HCT116 (cell line): ENCODE measurements around the gene TTLL11. TPM values are rescaled to one million over a fixed set of nuclear protein-coding genes. Genes with fewer than 3 reads are reported as not detected.

Source experiments
- ATAC-seq: fragments of 200-7000 bp; cut with Tn5 transposase; 2 replicates; pipeline ENCODE4 v1.9.1; 2020; ENCODE audit warnings: mild to moderate bottlenecking, moderate library complexity
- BruUV-seq: library from RNA; stranded (reverse); fragments of 400-500 nt; replicated peaks from 2 replicates; lab custom pipeline; 2021; lab: Mats Ljungman, UMichigan
- CTCF ChIA-PET: fragments of 300-600 bp; sonication (Branson Sonifier 250); formaldehyde crosslinking; loops from one replicate; lab custom pipeline; 2021; ENCODE audit warnings: antibody characterized with exemption; lab: Charles Lee
- POLR2A ChIA-PET: fragments of 300-600, 350-600 bp; sonication (Branson Sonifier 250); formaldehyde crosslinking; loops from one replicate; lab custom pipeline; 2021; ENCODE audit warnings: antibody characterized with exemption; lab: Charles Lee
- RAD21 ChIA-PET, 2 experiments: fragments of 300-600 bp; sonication (Branson Sonifier 250); formaldehyde crosslinking; loops; one replicate each; lab custom pipeline; 2023; ENCODE audit warnings: low total read pairs in 2 of 2; ENCODE audit not compliant: uncharacterized antibody in 2 of 2, unreplicated experiment in 2 of 2, low non-redundant PET in 1 of 2; lab: Charles Lee
- DNase-seq: peaks from one replicate; pipeline ENCODE4 v3.0.0-alpha.2; 2010; ENCODE audit warnings: low read depth, low spot score
- H2AFZ ChIP-seq: fragments of 200-600 bp; shearing (Covaris generic), sonication (generic); 2 replicates; pipeline ENCODE4 v1.6.1; 2017; ENCODE audit warnings: low read depth, mixed run types, mixed read lengths, antibody characterized with exemption, low read length; ENCODE audit not compliant: poor library complexity, severe bottlenecking
- H3K27ac ChIP-seq: 2 replicates; pipeline ENCODE4 v1.5.1; 2012; ENCODE audit warnings: low read depth, low read length
- H3K27me3 ChIP-seq: fragments of 200-600 bp; sonication (generic); 2 replicates; pipeline ENCODE4 v1.6.1; 2016; ENCODE audit warnings: mixed run types, low read length, mixed read lengths; ENCODE audit not compliant: insufficient read depth
- H3K36me3 ChIP-seq, 2 experiments: fragments of 200-500 bp in 1 of 2; fragments of 200-600 bp in 1 of 2; sonication (Bioruptor generic) in 1 of 2; sonication (generic) in 1 of 2; 2 replicates each; pipeline versions ENCODE4 v1.5.1 to v1.6.1; 2014 to 2016; ENCODE audit warnings: low read length in 2 of 2, inconsistent platforms in 1 of 2, mixed read lengths in 1 of 2, mixed run types in 1 of 2; ENCODE audit not compliant: insufficient read depth in 2 of 2, control insufficient read depth in 1 of 2
- H3K4me1 ChIP-seq, 2 experiments: fragments of 200-600 bp in 1 of 2; sonication (generic) in 1 of 2; 2 replicates each; pipeline versions ENCODE4 v1.5.1 to v1.6.1; 2012 to 2017; ENCODE audit warnings: low read length in 2 of 2, inconsistent platforms in 1 of 2, mild to moderate bottlenecking in 1 of 2, mixed read lengths in 1 of 2, mixed run types in 1 of 2, moderate library complexity in 1 of 2; ENCODE audit not compliant: insufficient read depth in 2 of 2, control insufficient read depth in 1 of 2
- H3K4me2 ChIP-seq: fragments of 200-600 bp; sonication (generic); 2 replicates; pipeline ENCODE4 v1.6.1; 2017; ENCODE audit warnings: mixed run types, low read length, mixed read lengths
- H3K4me3 ChIP-seq, 2 experiments: fragments of 200-600 bp in 1 of 2; sonication (generic) in 1 of 2; replicated peaks in 1 of 2; 2 replicates each; pipeline ENCODE4 v1.5.1; 2011 to 2016; ENCODE audit warnings: low read length in 2 of 2, control low read depth in 1 of 2, low read depth in 1 of 2, mild to moderate bottlenecking in 1 of 2, mixed read lengths in 1 of 2, mixed run types in 1 of 2
- H3K79me2 ChIP-seq: fragments of 200-600 bp; sonication (generic); 2 replicates; pipeline ENCODE4 v1.6.1; 2017; ENCODE audit warnings: mild to moderate bottlenecking, mixed run types, low read length, moderate library complexity, mixed read lengths; ENCODE audit not compliant: insufficient read depth
- H3K9ac ChIP-seq: fragments of 200-600 bp; sonication (generic); 2 replicates; pipeline ENCODE4 v1.6.1; 2016; ENCODE audit warnings: low read length, mixed read lengths
- H3K9me2 ChIP-seq: fragments of 200-600 bp; sonication (generic), shearing (Covaris generic); 2 replicates; pipeline ENCODE4 v1.6.1; 2017; ENCODE audit warnings: mixed run types, mild to moderate bottlenecking, moderate library complexity; ENCODE audit not compliant: insufficient read depth
- H3K9me3 ChIP-seq, 2 experiments: fragments of 200-500 bp in 1 of 2; fragments of 200-600 bp in 1 of 2; sonication (Bioruptor generic) in 1 of 2; sonication (generic) in 1 of 2; 2 replicates each; pipeline ENCODE4 v1.6.1; 2014 to 2017; ENCODE audit warnings: low read length in 2 of 2, mixed read lengths in 2 of 2, inconsistent platforms in 1 of 2, low read depth in 1 of 2, mild to moderate bottlenecking in 1 of 2, mixed run types in 1 of 2, moderate library complexity in 1 of 2; ENCODE audit not compliant: control insufficient read depth in 1 of 2, insufficient read depth in 1 of 2
- H4K20me1 ChIP-seq: fragments of 200-600 bp; sonication (generic), shearing (Covaris generic); 2 replicates; pipeline ENCODE4 v1.6.1; 2017; ENCODE audit warnings: mixed run types, mild to moderate bottlenecking, moderate library complexity; ENCODE audit not compliant: insufficient read depth
- CEBPB ChIP-seq: IDR thresholded peaks from 2 replicates; pipeline ENCODE4 v1.6.1; 2012; ENCODE audit warnings: low read depth
- EGR1 ChIP-seq: IDR thresholded peaks from 2 replicates; pipeline ENCODE4 v1.6.1; 2012; ENCODE audit warnings: low read depth
- EZH2 ChIP-seq: fragments of 200-600 bp; sonication (generic); IDR thresholded peaks from 2 replicates; pipeline ENCODE4 v1.6.1; 2017; ENCODE audit warnings: antibody characterized with exemption, mixed run types
- JUND ChIP-seq: IDR thresholded peaks from 2 replicates; pipeline ENCODE4 v1.6.1; 2012
- POLR2AphosphoS5 ChIP-seq: IDR thresholded peaks from 2 replicates; pipeline ENCODE4 v1.6.1; 2011; ENCODE audit warnings: mild to moderate bottlenecking, low read depth, low read length, moderate library complexity
- RAD21 ChIP-seq: IDR thresholded peaks from 2 replicates; pipeline ENCODE4 v1.6.1; 2012; ENCODE audit warnings: low read depth, mild to moderate bottlenecking
- SRF ChIP-seq: IDR thresholded peaks from 2 replicates; pipeline ENCODE4 v1.6.1; 2012; ENCODE audit warnings: low read depth
- TCF7L2 ChIP-seq: IDR thresholded peaks from 2 replicates; pipeline ENCODE4 v1.7.0; 2011; ENCODE audit warnings: borderline replicate concordance, inconsistent platforms; ENCODE audit not compliant: insufficient read depth, insufficient read length; ENCODE audit errors: extremely low read depth
- YY1 ChIP-seq: IDR thresholded peaks from 2 replicates; pipeline ENCODE4 v1.6.1; 2011; ENCODE audit warnings: low read length, low read depth, moderate library complexity, mild to moderate bottlenecking; ENCODE audit not compliant: insufficient replicate concordance; ENCODE audit errors: extremely low read depth
- ZFX ChIP-seq: fragments of 450-650 bp; IDR thresholded peaks from 2 replicates; pipeline ENCODE4 v1.6.1; 2017
- intact Hi-C: fragments of 100-400 bp; cut with micrococcal nuclease; formaldehyde crosslinking; loops from 2 replicates; pipeline ENCODE4 v1.10.0; 2022
- total RNA-seq: library from RNA; stranded (reverse); gene quantifications from one replicate; pipeline ENCODE4 v1.2.1, GENCODE V29; 2021; ENCODE audit not compliant: unreplicated experiment
- TF ChIP-seq, protein P1 (sequence below): IDR thresholded peaks from 2 replicates; pipeline ENCODE4 v1.6.1; 2012
- TF ChIP-seq, protein P2 (sequence below), 3 experiments: fragments of 200-600 bp in 1 of 3; sonication (generic) in 1 of 3; IDR thresholded peaks in 2 of 3; conservative IDR thresholded peaks in 1 of 3; 2 replicates each; pipeline ENCODE4 v1.5.1; 2012 to 2017; ENCODE audit warnings: low read depth in 2 of 3, low read length in 2 of 3, antibody characterized with exemption in 1 of 3, borderline replicate concordance in 1 of 3, control low read depth in 1 of 3, mild to moderate bottlenecking in 1 of 3, mixed read lengths in 1 of 3, mixed run types in 1 of 3, moderate library complexity in 1 of 3; ENCODE audit not compliant: insufficient read depth in 1 of 3

TTLL11 gene
- total RNA-seq, 1 experiment from 2014 or later = 2.2 TPM

DNA sequence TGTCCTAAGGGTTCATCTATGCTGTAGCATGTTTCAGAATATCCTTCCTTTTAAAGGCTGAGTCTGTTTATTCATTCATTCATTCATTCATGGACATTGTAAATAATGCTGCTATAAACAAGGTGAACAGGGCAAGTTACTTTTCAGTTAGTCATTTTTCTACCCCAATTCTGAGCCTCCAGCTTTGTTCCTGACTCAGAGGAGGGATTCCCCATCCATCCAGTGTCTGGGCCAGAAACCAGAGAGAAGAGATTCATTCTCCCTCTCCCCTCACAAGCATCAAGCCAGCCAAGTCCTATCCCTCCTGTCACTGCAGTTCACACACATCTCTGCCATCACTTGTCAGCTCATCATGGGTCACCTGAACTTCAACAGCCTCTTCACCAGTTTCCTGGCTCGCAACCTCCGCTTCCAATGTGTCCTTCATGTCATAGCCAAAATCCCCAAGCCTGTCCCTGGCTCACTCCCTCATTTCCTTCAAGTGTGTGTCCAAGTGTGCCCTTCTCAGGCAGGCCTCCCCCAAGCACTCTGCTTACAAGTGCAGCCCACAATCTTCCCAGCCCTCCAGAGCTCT, 203.0 kb downstream of the TTLL11 start:
- ChIA-PET CTCF (no interaction called here), POLR2A (no interaction called here), RAD21 (no interaction called here)
- no peaks in the 10 kb centered on the region for H3K27me3 ChIP-seq
- no peaks in the 10 kb centered on the region for H3K36me3 ChIP-seq
- BruUV-seq = no TSS peak
- DNase-seq (no peak), ATAC-seq (no peak)
- no peak overlapping the region for H3K27ac ChIP-seq
- TF ChIP-seq ZFX (no peak), RAD21 (no peak), EZH2 (no peak), TCF7L2 (no peak), SRF (no peak), JUND (no peak)
- TF ChIP-seq, protein P1, sequence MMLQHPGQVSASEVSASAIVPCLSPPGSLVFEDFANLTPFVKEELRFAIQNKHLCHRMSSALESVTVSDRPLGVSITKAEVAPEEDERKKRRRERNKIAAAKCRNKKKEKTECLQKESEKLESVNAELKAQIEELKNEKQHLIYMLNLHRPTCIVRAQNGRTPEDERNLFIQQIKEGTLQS = no peak
- H3K4me1 ChIP-seq = peaks cover 0 to 12% of the 10 kb centered on the region in 2 experiments; a peak in 2 of 4 replicates
- no peak overlapping the region for H3K4me2 ChIP-seq
- intact Hi-C loops = no loop called here
- H2AFZ ChIP-seq = no peak overlapping the region
- H3K79me2 ChIP-seq = no peaks in the 10 kb centered on the region
- H4K20me1 ChIP-seq = no peaks in the 10 kb centered on the region
- no peaks in the 10 kb centered on the region for H3K9me3 ChIP-seq
- H3K9me2 ChIP-seq = no peaks in the 10 kb centered on the region
- no peak overlapping the region for H3K9ac ChIP-seq
- H3K4me3 ChIP-seq = no peak overlapping the region

DNA sequence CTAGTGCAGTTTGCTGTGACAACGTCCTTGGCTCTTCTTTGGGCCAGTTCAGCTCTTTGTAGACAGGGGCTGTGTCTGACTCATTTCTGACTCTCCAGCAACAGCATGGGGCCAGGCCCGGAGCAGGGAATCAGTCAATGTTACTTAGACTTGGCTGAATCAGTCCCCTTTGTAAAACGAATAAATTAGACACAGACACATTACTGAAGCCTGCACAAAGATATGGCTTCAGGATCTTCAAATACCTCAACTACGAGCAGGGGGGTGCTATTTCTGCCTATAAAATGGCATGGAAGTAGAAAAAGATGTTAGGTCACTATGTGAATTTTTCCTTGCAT, 204.7 kb downstream of the TTLL11 start:
- TF ChIP-seq CEBPB (no peak), YY1 (no peak), POLR2AphosphoS5 (no peak), ZFX (no peak), EGR1 (no peak)
- TF ChIP-seq, protein P2, sequence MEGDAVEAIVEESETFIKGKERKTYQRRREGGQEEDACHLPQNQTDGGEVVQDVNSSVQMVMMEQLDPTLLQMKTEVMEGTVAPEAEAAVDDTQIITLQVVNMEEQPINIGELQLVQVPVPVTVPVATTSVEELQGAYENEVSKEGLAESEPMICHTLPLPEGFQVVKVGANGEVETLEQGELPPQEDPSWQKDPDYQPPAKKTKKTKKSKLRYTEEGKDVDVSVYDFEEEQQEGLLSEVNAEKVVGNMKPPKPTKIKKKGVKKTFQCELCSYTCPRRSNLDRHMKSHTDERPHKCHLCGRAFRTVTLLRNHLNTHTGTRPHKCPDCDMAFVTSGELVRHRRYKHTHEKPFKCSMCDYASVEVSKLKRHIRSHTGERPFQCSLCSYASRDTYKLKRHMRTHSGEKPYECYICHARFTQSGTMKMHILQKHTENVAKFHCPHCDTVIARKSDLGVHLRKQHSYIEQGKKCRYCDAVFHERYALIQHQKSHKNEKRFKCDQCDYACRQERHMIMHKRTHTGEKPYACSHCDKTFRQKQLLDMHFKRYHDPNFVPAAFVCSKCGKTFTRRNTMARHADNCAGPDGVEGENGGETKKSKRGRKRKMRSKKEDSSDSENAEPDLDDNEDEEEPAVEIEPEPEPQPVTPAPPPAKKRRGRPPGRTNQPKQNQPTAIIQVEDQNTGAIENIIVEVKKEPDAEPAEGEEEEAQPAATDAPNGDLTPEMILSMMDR (IDR thresholded peaks at IDR 0.05 in 2 of 3, conservative IDR thresholded peaks at IDR 0.05 in 1 of 3; ENCODE audit: borderline replicate concordance in 1 of 3, insufficient read depth in 1 of 3, low read depth in 2 of 3, low read length in 2 of 3) = no peak
- TF ChIP-seq, protein P1 = no peak
- Histone ChIP-seq H3K36me3 (no peaks in the 10 kb centered on the region), H3K27me3 (no peaks in the 10 kb centered on the region), H3K79me2 (no peaks in the 10 kb centered on the region), H3K27ac (no peak overlapping the region), H3K9me2 (no peaks in the 10 kb centered on the region), H2AFZ (no peak overlapping the region), H3K9ac (no peak overlapping the region), H3K4me1 (peaks cover 0 to 12% of the 10 kb centered on the region in 2 experiments; a peak in 2 of 4 replicates), H3K4me3 (no peak overlapping the region), H3K9me3 (no peaks in the 10 kb centered on the region), H3K4me2 (peak overlapping the region; percentile 4; the same call in 1 of the 2 replicates), H4K20me1 (no peaks in the 10 kb centered on the region)
- POLR2A ChIA-PET = interaction anchor here (1.0 kb wide), 1 partner anchor 27 kb away, joined by 3 read pairs; no protein-coding TSS in a partner anchor
- DNase-seq = no peak
- no TSS peak for BruUV-seq
- RAD21 ChIA-PET = no interaction called here
- CTCF ChIA-PET = no interaction called here
- no peak for ATAC-seq
- intact Hi-C loops = no loop called here
